DMS79 treated with DMSO at 0.1 percent for 48 hours (cell line): Measurements from ENCODE around the gene POLR1A.

Source experiments
- DNase-seq: peaks from one replicate; lab custom pipeline; 2025; lab: John Stamatoyannopoulos, UW

The POLR1A gene

DNA sequence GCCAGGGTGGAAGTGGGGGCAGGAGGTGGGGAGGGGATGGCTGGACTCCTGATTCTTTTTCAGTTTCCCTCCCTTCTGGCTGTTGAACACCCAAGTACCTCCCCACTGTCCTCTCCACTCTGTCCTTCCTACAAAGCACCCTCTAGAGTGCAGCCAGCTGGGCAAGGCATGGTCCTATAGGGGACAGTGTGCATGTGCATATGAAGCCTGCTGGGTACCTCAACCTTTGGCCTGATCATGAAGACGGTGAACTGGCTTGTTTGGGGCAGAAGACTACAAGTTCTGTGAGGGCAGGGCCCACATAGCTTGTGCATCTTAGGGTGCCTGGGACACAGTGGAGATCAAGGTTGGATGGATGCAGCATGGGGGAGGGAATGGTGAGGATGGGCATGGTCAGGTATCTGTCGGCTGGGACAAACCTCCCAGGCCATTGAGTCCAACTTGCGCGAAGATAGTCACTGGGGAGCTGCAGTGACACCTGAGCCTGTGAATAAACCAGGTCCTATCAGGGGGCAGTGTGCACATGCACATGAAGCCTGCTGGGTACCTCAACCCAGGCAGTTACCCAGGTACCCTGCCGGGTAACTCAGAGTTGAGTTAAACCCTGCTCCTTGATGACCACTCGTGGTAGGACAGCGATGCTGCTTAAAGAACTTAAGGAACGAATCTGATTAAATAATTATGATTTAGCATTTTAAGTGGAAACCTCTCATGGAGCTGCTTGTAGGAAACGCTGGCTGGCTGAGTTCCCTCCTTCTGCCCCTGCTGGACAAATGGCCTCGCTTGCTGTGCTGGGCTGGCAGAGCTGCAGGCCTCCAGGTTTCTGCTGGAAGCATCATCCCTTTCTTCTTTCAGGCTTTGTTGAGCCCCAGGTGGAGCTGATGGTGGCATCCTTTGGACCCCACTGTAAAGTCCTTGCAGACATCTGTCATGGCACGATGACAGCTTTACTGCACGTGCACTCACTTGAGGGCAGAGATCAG, 84.0 kb downstream of the POLR1A start:
- no peak for DNase-seq

GRCh38 chr2:86020984-86021383, 84.7 kb downstream of the POLR1A start:
- DNase-seq: no peak

GRCh38 chr2:86019121-86019520, 86.6 kb downstream of the POLR1A start:
- no peak for DNase-seq

GRCh38 chr2:86017901-86018896, 87.5 kb downstream of the POLR1A start:
- no peak for DNase-seq

DNA sequence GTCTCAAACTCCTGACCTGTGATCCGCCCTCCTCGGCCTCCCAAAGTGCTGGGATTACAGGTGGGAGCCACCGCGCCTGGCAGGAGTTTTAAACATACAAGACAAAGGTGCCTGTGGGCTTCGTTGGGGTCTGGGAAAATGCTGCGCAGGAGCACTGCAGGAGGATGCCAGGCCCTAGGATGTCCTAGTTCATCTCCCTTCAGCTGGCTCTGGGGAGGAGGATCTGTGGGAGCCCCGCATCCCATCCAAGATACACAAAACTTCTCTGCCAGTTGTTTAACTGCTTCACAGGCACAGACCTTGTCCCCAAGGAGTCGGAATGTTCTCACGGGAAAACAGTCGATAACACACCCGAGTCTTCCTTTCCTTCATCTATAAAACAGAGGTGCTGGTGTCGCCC, 89.1 kb downstream of the POLR1A start:
- no peak for DNase-seq

GRCh38 chr2:86015699-86016098, 90.0 kb downstream of the POLR1A start:
- no peak for DNase-seq

- DNase-seq: no peak
Observed at GRCh38 chr2:86015006-86015405, 90.7 kb downstream of the POLR1A start.

DNA sequence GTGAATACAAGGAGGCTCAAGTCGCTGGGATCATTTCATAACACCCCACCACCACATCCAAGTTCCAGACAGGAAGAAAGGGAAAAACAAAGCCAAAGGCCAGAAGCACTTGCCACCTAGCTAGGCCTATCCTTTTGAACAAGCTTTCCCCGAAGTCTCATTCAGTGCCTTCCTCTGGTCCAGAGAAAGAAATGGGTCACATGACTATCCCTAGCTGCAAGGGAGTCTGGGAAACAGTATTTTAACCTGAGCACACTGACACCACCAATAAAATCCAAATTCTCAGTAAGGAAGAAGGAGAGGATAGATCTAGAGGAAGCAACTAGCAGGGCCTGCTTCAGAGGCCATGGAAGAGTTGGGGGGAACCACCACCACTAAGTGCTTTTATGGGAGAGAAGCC, 91.2 kb downstream of the POLR1A start:
- no peak for DNase-seq

DNA sequence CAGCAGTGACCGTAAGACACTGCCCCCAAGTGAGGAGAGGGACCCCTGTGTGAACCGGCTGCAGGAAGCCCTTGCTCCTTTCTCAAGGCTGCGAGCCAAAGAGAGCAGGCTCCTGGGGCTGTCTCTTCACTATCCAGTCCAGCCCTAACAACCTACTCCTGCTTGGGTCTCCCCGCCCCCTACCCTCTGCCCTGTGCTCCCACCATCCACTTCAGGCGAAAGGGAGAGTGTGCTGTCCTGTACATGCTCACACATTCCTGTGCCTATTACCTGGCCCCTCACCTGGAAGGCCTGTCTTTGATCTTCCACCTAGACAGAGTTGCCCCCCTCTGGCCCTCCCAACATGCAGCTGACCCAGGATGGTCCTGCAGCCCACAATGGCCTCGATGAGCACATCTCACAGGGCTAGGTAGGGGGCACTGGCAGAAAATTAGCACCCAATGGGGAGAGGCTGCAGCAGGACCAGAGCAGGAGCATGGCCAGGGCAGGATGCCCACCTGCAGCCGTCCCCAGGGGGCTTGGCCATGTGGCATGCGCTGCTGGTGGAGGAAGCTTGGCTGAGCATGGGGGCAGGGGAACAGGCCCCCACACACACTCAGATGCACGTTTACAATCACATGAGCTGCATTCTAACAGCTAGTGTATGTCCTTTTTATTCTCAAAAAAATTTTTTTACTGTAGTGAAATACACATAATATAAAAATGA, 93.5 kb downstream of the POLR1A start:
- no peak for DNase-seq

- DNase-seq: no peak
Observed at GRCh38 chr2:86011449-86011941, 94.2 kb downstream of the POLR1A start.

DNA sequence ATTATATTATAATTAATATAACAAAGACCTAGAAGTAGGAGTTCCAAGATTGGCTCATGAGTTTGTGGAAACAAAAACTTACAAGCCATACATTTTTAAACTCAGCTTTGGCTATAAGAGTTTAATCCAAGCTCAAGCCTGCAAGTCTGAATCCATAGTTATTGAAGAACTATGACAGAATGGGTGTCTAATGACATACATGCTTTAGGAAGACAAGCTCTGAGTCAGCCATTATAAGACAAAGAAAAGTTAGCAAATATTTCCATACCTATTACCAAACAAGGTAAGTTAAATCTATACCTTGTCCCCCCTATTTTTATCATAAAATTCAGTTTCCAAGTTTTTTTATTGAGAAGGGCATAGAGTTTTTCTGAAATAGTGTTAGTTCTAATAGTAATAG, 95.6 kb downstream of the POLR1A start:
- DNase-seq: no peak

GRCh38 chr2:86006524-86006923, 99.2 kb downstream of the POLR1A start:
- DNase-seq: no peak

- DNase-seq: no peak
Observed at GRCh38 chr2:86003967-86004366, 101.7 kb downstream of the POLR1A start.

GRCh38 chr2:86003104-86003503, 102.6 kb downstream of the POLR1A start:
- DNase-seq: no peak

- no peak for DNase-seq
Observed at GRCh38 chr2:86002375-86002774, 103.3 kb downstream of the POLR1A start.

DNA sequence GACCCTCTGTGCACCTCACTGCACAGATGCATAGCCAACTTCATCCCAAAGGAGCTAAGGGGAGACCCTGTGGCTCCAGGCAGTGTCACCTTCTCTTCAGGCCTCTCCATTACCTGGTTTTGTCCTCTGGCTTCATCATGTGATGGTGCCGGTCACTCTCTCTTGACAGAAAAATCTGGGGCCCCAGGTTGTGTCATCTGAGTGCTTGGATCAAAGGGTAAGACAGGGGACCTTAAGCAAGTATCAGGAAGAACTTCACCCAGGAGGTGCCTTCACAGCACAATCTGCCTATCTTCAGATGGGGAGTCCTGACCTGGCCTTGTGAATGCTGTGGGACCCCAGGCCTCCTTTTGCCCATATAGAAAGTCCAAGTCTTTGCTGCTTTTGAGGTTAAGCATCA, 104.4 kb downstream of the POLR1A start:
- DNase-seq: no peak

- DNase-seq: no peak
Observed at GRCh38 chr2:86000938-86001312, 104.8 kb downstream of the POLR1A start.

DNA sequence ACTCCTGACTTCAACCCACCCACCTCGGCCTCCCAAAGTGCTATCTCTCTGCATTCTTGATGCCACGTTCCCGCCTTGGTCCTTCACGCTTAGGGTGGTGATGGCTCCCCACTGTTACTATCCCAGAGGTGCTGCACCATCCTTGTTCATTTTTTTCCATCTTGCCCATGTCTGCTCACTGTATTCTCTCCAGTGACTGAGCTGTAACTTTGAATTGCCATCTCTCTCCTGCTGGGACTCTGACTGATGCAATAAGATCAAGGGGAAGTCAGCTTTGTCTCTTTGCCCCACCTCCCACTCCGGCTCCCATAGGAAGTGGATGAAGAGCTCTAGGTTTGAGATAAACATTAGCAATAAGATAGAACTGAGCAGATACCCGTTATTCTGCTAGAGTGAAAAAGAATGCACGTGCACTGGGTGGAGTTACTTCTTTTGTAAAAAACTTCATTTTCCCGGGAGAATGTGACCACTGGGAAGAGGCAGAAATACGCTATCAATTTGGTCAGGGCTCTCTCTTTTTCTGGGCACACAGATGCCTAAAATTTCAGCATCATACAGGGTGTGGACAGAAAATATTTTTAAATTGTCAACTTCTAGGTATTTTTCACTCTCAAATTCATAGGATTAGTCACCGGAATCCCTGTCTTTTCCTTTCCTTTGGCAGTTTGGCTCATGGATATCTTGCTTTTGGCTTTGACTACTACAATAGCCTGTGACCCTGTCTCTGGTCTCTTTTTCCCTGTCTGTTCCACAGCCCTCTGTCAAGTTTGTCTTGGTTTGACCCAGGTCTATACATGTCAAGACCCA, 105.4 kb downstream of the POLR1A start:
- no peak for DNase-seq

GRCh38 chr2:85999061-85999831, 106.4 kb downstream of the POLR1A start:
- no peak for DNase-seq
